K562 (cell line): ENCODE results near the gene C1QTNF3. TPM values are rescaled to one million over a fixed set of nuclear protein-coding genes. Genes with fewer than 3 reads are reported as not detected.

ENCODE experiments used
- ATAC-seq: fragments of 200-7000 bp; cut with Tn5 transposase; 3 replicates; pipeline ENCODE4 v1.9.1; 2020; ENCODE audit warnings: moderate library complexity
- BruUV-seq: library from RNA; stranded (reverse); fragments of 400-500 nt; replicated peaks from 2 replicates; lab custom pipeline; 2021; lab: Mats Ljungman, UMichigan
- CTCF ChIA-PET: fragments of 300-600 bp; formaldehyde crosslinking; extraction: SDS; loops from one replicate; lab custom pipeline; 2021; ENCODE audit warnings: low intra/inter-chr PET ratio; lab: Yijun Ruan, JAX
- POLR2A ChIA-PET: fragments of 300-600, 350-650 bp; sonication (Branson Sonifier 250); formaldehyde crosslinking; extraction: SDS; loops from one replicate; lab custom pipeline; 2021; ENCODE audit warnings: antibody characterized with exemption, inconsistent platforms; lab: Yijun Ruan, JAX
- DNase-seq, 4 experiments: peaks; one replicate each; pipeline versions ENCODE4 v3.0.0 to v3.0.0-alpha.2; 2011 to 2018; ENCODE audit warnings: low spot score in 3 of 4, mixed read lengths in 3 of 4; ENCODE audit errors: extremely low read depth in 1 of 4
- FAIRE-seq: peaks from 2 replicates; lab custom pipeline; 2011; peaks lifted over from hg19 to GRCh38; lab: Jason Lieb, UNC
- H2AFZ ChIP-seq: 2 replicates; pipeline ENCODE4 v1.6.0; 2011; ENCODE audit warnings: low read depth, low read length, control low read depth, inconsistent platforms
- H3K27ac ChIP-seq: fragments of 200-600 bp; 3 replicates; pipeline ENCODE4 v1.8.0; 2011; ENCODE audit warnings: low read depth, mild to moderate bottlenecking, control low read depth, inconsistent platforms, low read length, moderate library complexity, mixed read lengths; ENCODE audit errors: extremely low read depth
- H3K27me3 ChIP-seq, 2 experiments: fragments of 300-600 bp in 1 of 2; 2 replicates in 1 of 2; 3 replicates in 1 of 2; pipeline versions ENCODE4 v1.6.0 to v1.8.0; 2011; ENCODE audit warnings: inconsistent platforms in 2 of 2, low read length in 2 of 2, mild to moderate bottlenecking in 1 of 2, mixed read lengths in 1 of 2, moderate library complexity in 1 of 2; ENCODE audit not compliant: control insufficient read depth in 2 of 2, insufficient read depth in 2 of 2
- H3K36me3 ChIP-seq: fragments of 300-600 bp; 3 replicates; pipeline ENCODE4 v1.8.0; 2011; ENCODE audit warnings: mild to moderate bottlenecking, low read length, inconsistent platforms; ENCODE audit not compliant: control insufficient read depth, insufficient read depth
- H3K4me1 ChIP-seq, 2 experiments: fragments of 200-600 bp in 1 of 2; replicated peaks in 1 of 2; 2 replicates in 1 of 2; 3 replicates in 1 of 2; pipeline versions ENCODE4 v1.5.1 to v1.8.0; 2011; ENCODE audit warnings: inconsistent platforms in 2 of 2, low read length in 2 of 2, mild to moderate bottlenecking in 1 of 2, mixed read lengths in 1 of 2, moderate library complexity in 1 of 2; ENCODE audit not compliant: control insufficient read depth in 2 of 2, insufficient read depth in 2 of 2
- H3K4me2 ChIP-seq: 2 replicates; pipeline ENCODE4 v1.6.1; 2011; ENCODE audit warnings: low read length, control low read depth, inconsistent platforms, mixed read lengths; ENCODE audit not compliant: insufficient read depth
- H3K4me3 ChIP-seq: fragments of 200-600 bp; sonication (generic), shearing (Covaris generic); 2 replicates; pipeline ENCODE4 v1.5.1; 2016; ENCODE audit warnings: control low read depth, inconsistent platforms
- H3K79me2 ChIP-seq: fragments of 200-600 bp; 3 replicates; pipeline ENCODE4 v1.8.0; 2011; ENCODE audit warnings: low read length, inconsistent platforms; ENCODE audit not compliant: control insufficient read depth, insufficient read depth
- H3K9ac ChIP-seq, 2 experiments: 2 replicates each; pipeline versions ENCODE4 v1.6.0 to v1.6.1; 2011; ENCODE audit warnings: low read depth in 2 of 2, low read length in 2 of 2, control low read depth in 1 of 2, inconsistent platforms in 1 of 2, mild to moderate bottlenecking in 1 of 2, mixed read lengths in 1 of 2; ENCODE audit not compliant: insufficient read depth in 1 of 2
- H3K9me1 ChIP-seq: one replicate; pipeline ENCODE4 v1.6.0; 2011; ENCODE audit warnings: inconsistent platforms, mild to moderate bottlenecking, low read length, moderate library complexity; ENCODE audit not compliant: control insufficient read depth, insufficient read depth
- H3K9me3 ChIP-seq: replicated peaks from 2 replicates; pipeline ENCODE4 v1.5.1; 2011; ENCODE audit warnings: low read depth, low read length, inconsistent platforms; ENCODE audit not compliant: control insufficient read depth, insufficient read depth
- H4K20me1 ChIP-seq: replicated peaks from 2 replicates; pipeline ENCODE4 v1.6.1; 2011; ENCODE audit warnings: low read length, inconsistent platforms, mixed read lengths; ENCODE audit not compliant: control insufficient read depth, insufficient read depth
- ATF1 ChIP-seq, 2 experiments: fragments of 450-650 bp in 1 of 2; IDR thresholded peaks; 2 replicates each; pipeline ENCODE4 v1.6.1; 2016; ENCODE audit warnings: missing compliant biosample characterization in 1 of 2, missing genetic modification characterization in 1 of 2
- DNMT1 ChIP-seq: fragments of 450-650 bp; IDR thresholded peaks from 2 replicates; pipeline ENCODE4 v1.6.1; 2016; ENCODE audit warnings: antibody characterized with exemption, mild to moderate bottlenecking
- FOXA1 ChIP-seq: fragments of 450-650 bp; IDR thresholded peaks from 2 replicates; pipeline ENCODE4 v1.6.1; 2016; ENCODE audit warnings: mild to moderate bottlenecking, borderline replicate concordance
- KAT8 ChIP-seq: fragments of 450-650 bp; IDR thresholded peaks from 2 replicates; pipeline ENCODE4 v1.6.1; 2016; ENCODE audit warnings: low read depth, mild to moderate bottlenecking
- MCM5 ChIP-seq: fragments of 450-650 bp; IDR thresholded peaks from 2 replicates; pipeline ENCODE4 v1.6.1; 2016; ENCODE audit warnings: low read depth
- PML ChIP-seq: IDR thresholded peaks from 2 replicates; pipeline ENCODE4 v1.6.1; 2012; ENCODE audit warnings: low read length, inconsistent platforms
- RUNX1 ChIP-seq: sonication (generic); IDR thresholded peaks from 2 replicates; pipeline ENCODE4 v1.6.1; 2016; ENCODE audit warnings: antibody characterized with exemption, low read depth
- TAF7 ChIP-seq: fragments of 450-650 bp; IDR thresholded peaks from 2 replicates; pipeline ENCODE4 v1.6.1; 2016; ENCODE audit warnings: missing genetic modification characterization, missing compliant biosample characterization
- ZFP1 ChIP-seq: fragments of 450-650 bp; formaldehyde crosslinking; IDR thresholded peaks from 2 replicates; pipeline ENCODE4 v1.4.0; 2020; ENCODE audit warnings: mild to moderate bottlenecking, mixed read lengths
- ZNF324 ChIP-seq: fragments of 250-450 bp; sonication (Bioruptor Pico); IDR thresholded peaks from 2 replicates; pipeline ENCODE4 v1.4.0; 2020; ENCODE audit warnings: mild to moderate bottlenecking
- ZNF699 ChIP-seq: fragments of 250-450 bp; sonication (Bioruptor Pico); IDR thresholded peaks from 2 replicates; pipeline ENCODE4 v1.8.0; 2021; ENCODE audit warnings: mild to moderate bottlenecking, moderate library complexity; ENCODE audit not compliant: insufficient replicate concordance
- ZNF778 ChIP-seq: fragments of 450-650 bp; formaldehyde crosslinking; IDR thresholded peaks from 2 replicates; pipeline ENCODE4 v1.4.0; 2020; ENCODE audit warnings: mild to moderate bottlenecking, moderate library complexity
- ZSCAN32 ChIP-seq: fragments of 450-650 bp; formaldehyde crosslinking; IDR thresholded peaks from 2 replicates; pipeline ENCODE4 v1.4.0; 2020; ENCODE audit warnings: mild to moderate bottlenecking, moderate library complexity
- WGBS: fragments of 100-300 bp; shearing (Covaris generic); methylation state at CpG from one replicate; pipeline ENCODE4 v1.1.6; 2016; ENCODE audit warnings: low coverage, mixed read lengths; ENCODE audit not compliant: insufficient coverage; ENCODE audit errors: missing lambda C conversion rate; 5-methylcytosine and 5-hydroxymethylcytosine counted together
- in situ Hi-C: fragments of 300-500 bp; cut with MboI; formaldehyde crosslinking; loops from 4 replicates; pipeline ENCODE4 v1.15.0; 2018; ENCODE audit warnings: inconsistent platforms, mixed read lengths
- intact Hi-C: fragments of 100-400 bp; cut with micrococcal nuclease; formaldehyde crosslinking; loops from 2 replicates; pipeline ENCODE4 v1.14.2; 2022
- polyA plus RNA-seq, 8 experiments: library from polyadenylated mRNA; depleted of rRNA in 4 of 8; stranded (reverse) in 5 of 8; unstranded in 3 of 8; fragments of >200 nt; fragmentation: Nextera tagmentation in 2 of 8; fragmentation: Illumina TruSeq in 1 of 8; extraction: Ambion mirVana in 2 of 8; extraction: Trizol in 1 of 8; gene quantifications; 2 replicates each; pipeline versions ENCODE4 v1.2.1 to v1.2.3, GENCODE V29; 2011 to 2014; ENCODE audit warnings: inconsistent platforms in 1 of 8, missing spikeins in 1 of 8
- total RNA-seq, 7 experiments: library from RNA; depleted of rRNA in 6 of 7; stranded (reverse); fragments of >200 nt in 6 of 7; fragmentation: Illumina TruSeq in 2 of 7; extraction: Trizol in 2 of 7; gene quantifications; 2 replicates each; pipeline versions ENCODE4 v1.2.1 to v1.2.3, GENCODE V29; 2011 to 2021; ENCODE audit warnings: low replicate concordance in 1 of 7
- TF ChIP-seq, protein P1 (sequence below): fragments of 250-450 bp; sonication (Bioruptor Pico); IDR thresholded peaks from 2 replicates; pipeline ENCODE4 v1.8.0; 2022; ENCODE audit warnings: moderate library complexity, mild to moderate bottlenecking, inconsistent platforms
- TF ChIP-seq, protein P2 (sequence below): fragments of 250-450 bp; sonication (Bioruptor Pico); IDR thresholded peaks from 2 replicates; pipeline ENCODE4 v1.5.0; 2021; ENCODE audit warnings: mild to moderate bottlenecking, borderline replicate concordance
- TF ChIP-seq, protein P3 (sequence below), 2 experiments: IDR thresholded peaks in 1 of 2; conservative IDR thresholded peaks in 1 of 2; 2 replicates each; pipeline ENCODE4 v1.6.1; 2016; ENCODE audit warnings: low read depth in 2 of 2, mild to moderate bottlenecking in 1 of 2, missing compliant biosample characterization in 1 of 2, missing genetic modification characterization in 1 of 2, moderate library complexity in 1 of 2

Gene C1QTNF3
- total and polyA plus RNA-seq, 9 of the 15 experiments (the other 6 are each of a cell fraction or from before 2014, with no cell fraction given) = 0.51 to 3.3 (median 2.0) TPM

DNA sequence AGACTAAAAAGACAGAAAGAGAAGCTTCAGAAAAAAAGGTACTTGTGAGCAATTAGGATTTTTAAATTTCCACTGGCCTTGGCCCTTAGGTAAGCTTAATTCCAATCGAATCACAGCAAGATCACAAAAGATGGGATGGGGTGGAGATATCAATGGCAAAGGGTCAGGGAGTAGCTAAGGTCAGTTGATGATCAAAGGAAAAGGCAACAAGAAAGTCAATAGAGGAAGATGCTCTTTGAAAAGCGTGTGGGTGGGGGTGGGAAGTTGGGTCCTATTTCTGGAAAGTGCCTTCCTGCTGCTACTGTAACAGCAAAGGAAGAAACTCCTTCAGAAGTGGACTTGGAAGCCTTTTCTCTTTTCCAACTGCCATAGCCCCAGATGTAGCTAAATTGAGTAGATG, 7.3 kb downstream of the C1QTNF3 start:
- CTCF ChIA-PET = no interaction called here
- in situ Hi-C loops (no loop called here), intact Hi-C loops (no loop called here)
- H3K79me2 ChIP-seq = no peaks in the 10 kb centered on the region
- H3K27ac ChIP-seq = no peak overlapping the region
- FAIRE-seq (no peak), ATAC-seq (no peak), DNase-seq (no peak)
- 9% methylated on average over 2 of the region's 2 CpGs for WGBS
- no peaks in the 10 kb centered on the region for H3K9me1 ChIP-seq
- H3K4me3 ChIP-seq = no peak overlapping the region
- H3K4me1 ChIP-seq = no peaks in the 10 kb centered on the region
- H4K20me1 ChIP-seq = no peaks in the 10 kb centered on the region
- no peaks in the 10 kb centered on the region for H3K36me3 ChIP-seq
- H3K4me2 ChIP-seq = no peak overlapping the region
- no TSS peak for BruUV-seq
- no peaks in the 10 kb centered on the region; a peak in 1 of 5 replicates for H3K27me3 ChIP-seq
- H3K9me3 ChIP-seq = no peaks in the 10 kb centered on the region
- POLR2A ChIA-PET = interaction anchor here (2.2 kb wide), 1 partner anchor 10 kb away, joined by 5 read pairs; no protein-coding TSS in a partner anchor
- H2AFZ ChIP-seq = no peak overlapping the region
- no peak overlapping the region for H3K9ac ChIP-seq
- TF ChIP-seq, protein P1, sequence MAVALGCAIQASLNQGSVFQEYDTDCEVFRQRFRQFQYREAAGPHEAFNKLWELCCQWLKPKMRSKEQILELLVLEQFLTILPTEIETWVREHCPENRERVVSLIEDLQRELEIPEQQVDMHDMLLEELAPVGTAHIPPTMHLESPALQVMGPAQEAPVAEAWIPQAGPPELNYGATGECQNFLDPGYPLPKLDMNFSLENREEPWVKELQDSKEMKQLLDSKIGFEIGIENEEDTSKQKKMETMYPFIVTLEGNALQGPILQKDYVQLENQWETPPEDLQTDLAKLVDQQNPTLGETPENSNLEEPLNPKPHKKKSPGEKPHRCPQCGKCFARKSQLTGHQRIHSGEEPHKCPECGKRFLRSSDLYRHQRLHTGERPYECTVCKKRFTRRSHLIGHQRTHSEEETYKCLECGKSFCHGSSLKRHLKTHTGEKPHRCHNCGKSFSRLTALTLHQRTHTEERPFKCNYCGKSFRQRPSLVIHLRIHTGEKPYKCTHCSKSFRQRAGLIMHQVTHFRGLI = no peak
- no peak for TF ChIP-seq KAT8
- TF ChIP-seq, protein P2, sequence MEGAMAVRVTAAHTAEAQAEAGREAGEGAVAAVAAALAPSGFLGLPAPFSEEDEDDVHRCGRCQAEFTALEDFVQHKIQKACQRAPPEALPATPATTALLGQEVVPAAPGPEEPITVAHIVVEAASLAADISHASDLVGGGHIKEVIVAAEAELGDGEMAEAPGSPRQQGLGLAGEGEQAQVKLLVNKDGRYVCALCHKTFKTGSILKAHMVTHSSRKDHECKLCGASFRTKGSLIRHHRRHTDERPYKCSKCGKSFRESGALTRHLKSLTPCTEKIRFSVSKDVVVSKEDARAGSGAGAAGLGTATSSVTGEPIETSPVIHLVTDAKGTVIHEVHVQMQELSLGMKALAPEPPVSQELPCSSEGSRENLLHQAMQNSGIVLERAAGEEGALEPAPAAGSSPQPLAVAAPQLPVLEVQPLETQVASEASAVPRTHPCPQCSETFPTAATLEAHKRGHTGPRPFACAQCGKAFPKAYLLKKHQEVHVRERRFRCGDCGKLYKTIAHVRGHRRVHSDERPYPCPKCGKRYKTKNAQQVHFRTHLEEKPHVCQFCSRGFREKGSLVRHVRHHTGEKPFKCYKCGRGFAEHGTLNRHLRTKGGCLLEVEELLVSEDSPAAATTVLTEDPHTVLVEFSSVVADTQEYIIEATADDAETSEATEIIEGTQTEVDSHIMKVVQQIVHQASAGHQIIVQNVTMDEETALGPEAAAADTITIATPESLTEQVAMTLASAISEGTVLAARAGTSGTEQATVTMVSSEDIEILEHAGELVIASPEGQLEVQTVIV = no peak
- TF ChIP-seq DNMT1 = no peak
- no peak for TF ChIP-seq ATF1 (CRISPR knock-in tag; IDR thresholded peaks at IDR 0.05)
- TF ChIP-seq ATF1 (tag; IDR thresholded peaks at IDR 0.05) = no peak
- TF ChIP-seq ZNF324 (CRISPR knock-in tag) = no peak
- TF ChIP-seq ZNF699 = no peak
- no peak for TF ChIP-seq PML
- TF ChIP-seq ZFP1 (CRISPR knock-in tag) = no peak
- no peak for TF ChIP-seq FOXA1
- TF ChIP-seq, protein P3, sequence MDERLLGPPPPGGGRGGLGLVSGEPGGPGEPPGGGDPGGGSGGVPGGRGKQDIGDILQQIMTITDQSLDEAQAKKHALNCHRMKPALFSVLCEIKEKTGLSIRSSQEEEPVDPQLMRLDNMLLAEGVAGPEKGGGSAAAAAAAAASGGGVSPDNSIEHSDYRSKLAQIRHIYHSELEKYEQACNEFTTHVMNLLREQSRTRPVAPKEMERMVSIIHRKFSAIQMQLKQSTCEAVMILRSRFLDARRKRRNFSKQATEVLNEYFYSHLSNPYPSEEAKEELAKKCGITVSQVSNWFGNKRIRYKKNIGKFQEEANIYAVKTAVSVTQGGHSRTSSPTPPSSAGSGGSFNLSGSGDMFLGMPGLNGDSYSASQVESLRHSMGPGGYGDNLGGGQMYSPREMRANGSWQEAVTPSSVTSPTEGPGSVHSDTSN (CRISPR knock-in tag; IDR thresholded peaks at IDR 0.05; ENCODE audit: low read depth) = no peak
- TF ChIP-seq, protein P3 (tag; conservative IDR thresholded peaks at IDR 0.05; ENCODE audit: low read depth) = no peak
- TF ChIP-seq ZNF778 (CRISPR knock-in tag) = no peak
- no peak for TF ChIP-seq RUNX1
- TF ChIP-seq TAF7 = no peak
- TF ChIP-seq ZSCAN32 (CRISPR knock-in tag) = no peak
- no peak for TF ChIP-seq MCM5
